Heart right ventricle (tissue), 16 donors: ENCODE measurements around the gene AGAP1. TPM values are rescaled to one million over a fixed set of nuclear protein-coding genes. Genes with fewer than 3 reads are reported as not detected.

ENCODE experiments used
- ATAC-seq, 8 donors: fragments of 200-7000 bp; cut with Tn5 transposase; one replicate each; pipeline ENCODE4 v1.9.1; 2020; ENCODE audit warnings: mild to moderate bottlenecking in 8 of 8, moderate library complexity in 8 of 8, moderate number of reproducible peaks in 1 of 8
- DNase-seq, 2 donors: peaks; one replicate each; pipeline ENCODE4 v3.0.0-alpha.2; 2020
- H3K27ac ChIP-seq, 10 donors: fragments of 200-600 bp; sonication (generic) in 2 of 10; one replicate each; pipeline versions ENCODE4 v1.5.0 to v1.8.0; 2020 to 2022; ENCODE audit warnings: mild to moderate bottlenecking in 3 of 10
- H3K27me3 ChIP-seq, 7 donors: fragments of 200-600 bp; one replicate each; pipeline ENCODE4 v1.8.0; 2021 to 2022; ENCODE audit warnings: mild to moderate bottlenecking in 2 of 7
- H3K36me3 ChIP-seq, 9 donors: fragments of 200-600 bp; sonication (generic) in 1 of 9; one replicate each; pipeline versions ENCODE4 v1.5.0 to v1.8.0; 2020 to 2022; ENCODE audit warnings: mild to moderate bottlenecking in 2 of 9
- H3K4me1 ChIP-seq, 9 donors: fragments of 200-600 bp; sonication (generic) in 1 of 9; one replicate each; pipeline versions ENCODE4 v1.5.0 to v1.8.0; 2020 to 2022; ENCODE audit warnings: mild to moderate bottlenecking in 4 of 9
- H3K4me3 ChIP-seq, 10 donors: fragments of 200-600 bp; sonication (generic) in 2 of 10; one replicate each; pipeline versions ENCODE4 v1.5.0 to v1.8.0; 2020 to 2022; ENCODE audit warnings: mild to moderate bottlenecking in 7 of 10, moderate library complexity in 2 of 10
- H3K9me3 ChIP-seq, 11 donors: fragments of 200-600 bp in 10 of 11; sonication (generic) in 2 of 11; one replicate each; pipeline versions ENCODE4 v1.5.0 to v1.8.0; 2013 to 2022; ENCODE audit warnings: mild to moderate bottlenecking in 2 of 11, control low read depth in 1 of 11, moderate library complexity in 1 of 11
- CTCF ChIP-seq, 9 donors: fragments of 200-600 bp; sonication (generic) in 2 of 9; IDR thresholded peaks; one replicate each; pipeline versions ENCODE4 v1.5.0 to v1.8.0; 2021 to 2022; ENCODE audit warnings: antibody characterized with exemption in 9 of 9, mild to moderate bottlenecking in 5 of 9, moderate library complexity in 1 of 9
- WGBS, 2 donors: extraction: QIAGEN DNeasy Blood & Tissue Kit; methylation state at CpG; one replicate each; pipeline ENCODE4 v1.1.7; 2013; ENCODE audit warnings: inconsistent platforms in 1 of 2; 5-methylcytosine and 5-hydroxymethylcytosine counted together
- intact Hi-C, 10 donors: fragments of 100-400 bp; cut with DNase I; formaldehyde crosslinking; loops; one replicate each; pipeline versions ENCODE4 v1.11.1 to v1.14.2; 2022
- polyA plus RNA-seq, 2 donors: library from polyadenylated mRNA; stranded (reverse); fragments of 200-250 nt; gene quantifications; one replicate each; pipeline ENCODE4 v1.2.3, GENCODE V29; 2013
- total RNA-seq, 10 donors: library from RNA; stranded (reverse); fragmentation: NEBNext Ultra II Directional in 3 of 10; extraction: Animal tissue kit (Norgen Biotek cat#: 25700) in 3 of 10; gene quantifications; one replicate each; pipeline versions ENCODE4 v1.2.1 to v1.2.4, GENCODE V29; 2021 to 2023
- donor health status: Arrhythmogenic right ventricular cardiomyopathy.
- donor health status: ischemic (EF 13 %, LVEDD 7.1; RV severe dilation, severe dysfunction).
- donor health status: healthy with polysubstance abuse.
- donor health status: DM: no; HTN: yes; CAD: no.
- donor health status: DM: no; HTN: no; CAD: no.
- donor health status: ischemic (EF 25% LVEDD 6.9; RV normal size, moderate dysfunction).
- donor health status: ischemic (EF 25% LVEDD 5.7; RV mildly dilated, moderate dysfunction).
- donor health status: healthy.
- donor health status: DM: yes; HTN: yes; CAD: no.
- donor health status: Ischemic cardiomyopathy.
- donor health status: ischemic (EF 35%, LVEDD 5.7; RV mildly dilated, moderate dysfunction).
- donor health status: nonischemic (EF 11% LVEDD 7.7; RV severe dilation, severe dysfunction).
- donor health status: DM: yes; HTN: yes; CAD: no.
- donor health status: PGD.
- donor health status: ischemic (EF 29% LVEDD 5.4; RV normal size, mild dysfunction).
- donor health status: nonischemic (EF 23%, LVEDD 6.1; RV moderate dilation, normal function).

AGAP1 gene
- total and polyA plus RNA-seq, 12 donors = 3.5 to 29.2 (median 19.4) TPM

GRCh38 chr2:236161531-236161930 is 667.7 kb downstream of the AGAP1 start:
- peaks cover 4 to 35% (median 31%) of the 10 kb centered on the region in 9 donors for H3K4me1 ChIP-seq
- no peak for ATAC-seq
- H3K9me3 ChIP-seq = no peaks in the 10 kb centered on the region
- H3K27ac ChIP-seq = no peak overlapping the region
- H3K27me3 ChIP-seq = peaks cover 34 to 99% (median 98%) of the 10 kb centered on the region in 7 donors
- DNase-seq = no peak
- no peaks in the 10 kb centered on the region for H3K36me3 ChIP-seq
- TF ChIP-seq CTCF (IDR thresholded peaks at IDR 0.05) = no peak
- intact Hi-C loops = loop anchor here in 1 of 10 donors (10.0 kb wide), 1 partner anchor 357 kb away; no protein-coding TSS in a partner anchor
- H3K4me3 ChIP-seq = no peak overlapping the region
- WGBS, 2 donors = 64 to 74% methylated on average over 12 of the region's 12 CpGs

GRCh38 chr2:236162031-236162845 is 668.4 kb downstream of the AGAP1 start:
- TF ChIP-seq CTCF (IDR thresholded peaks at IDR 0.05) = no peak
- intact Hi-C loops = loop anchor here in 1 of 10 donors (10.0 kb wide), 1 partner anchor 357 kb away; no protein-coding TSS in a partner anchor
- Histone ChIP-seq H3K27me3 (peaks cover 41 to 100% (median 98%) of the 10 kb centered on the region in 7 donors), H3K9me3 (no peaks in the 10 kb centered on the region), H3K27ac (no peak overlapping the region), H3K4me1 (peaks cover 7 to 42% (median 38%) of the 10 kb centered on the region in 9 donors), H3K36me3 (no peaks in the 10 kb centered on the region), H3K4me3 (no peak overlapping the region)
- DNase-seq = no peak
- ATAC-seq = no peak
- 36 to 42% methylated on average over 16 of the region's 16 CpGs for WGBS, 2 donors

GRCh38 chr2:236162882-236163470 is 669.1 kb downstream of the AGAP1 start:
- Histone ChIP-seq H3K27ac (no peak overlapping the region), H3K36me3 (no peaks in the 10 kb centered on the region), H3K4me1 (peaks cover 13 to 49% (median 44%) of the 10 kb centered on the region in 9 donors), H3K9me3 (no peaks in the 10 kb centered on the region), H3K4me3 (peak overlapping the region in 3 of 10 donors; percentile 3 to 60 (median 17)), H3K27me3 (peaks cover 48 to 100% (median 98%) of the 10 kb centered on the region in 7 donors)
- intact Hi-C loops = loop anchor here in 1 of 10 donors (10.0 kb wide), 1 partner anchor 358 kb away; no protein-coding TSS in a partner anchor
- no peak for DNase-seq
- TF ChIP-seq CTCF (IDR thresholded peaks at IDR 0.05) = no peak
- 14 to 17% methylated on average over 27 to 33 of the region's 33 CpGs for WGBS, 2 donors
- no peak for ATAC-seq

GRCh38 chr2:236163471-236164200 is 669.8 kb downstream of the AGAP1 start:
- Histone ChIP-seq H3K36me3 (no peaks in the 10 kb centered on the region), H3K4me3 (peak overlapping the region; percentile 17 to 60 (median 46)), H3K9me3 (no peaks in the 10 kb centered on the region), H3K27me3 (peaks cover 54 to 100% (median 100%) of the 10 kb centered on the region in 7 donors), H3K27ac (no peak overlapping the region), H3K4me1 (peaks cover 19 to 55% (median 50%) of the 10 kb centered on the region in 9 donors)
- no peak for ATAC-seq
- DNase-seq = no peak
- TF ChIP-seq CTCF (IDR thresholded peaks at IDR 0.05) = no peak
- intact Hi-C loops = loop anchor here in 1 of 10 donors (10.0 kb wide), 1 partner anchor 359 kb away; no protein-coding TSS in a partner anchor
- 3% methylated on average over 59 of the region's 59 CpGs for WGBS, 2 donors
